Epithelial cell of esophagus (primary cell): ENCODE measurements around the gene C15orf61.

Experiments
- DNase-seq: peaks from one replicate; pipeline ENCODE4 v3.0.0; 2010; ENCODE audit warnings: low read depth
- H3K4me3 ChIP-seq: 2 replicates; pipeline ENCODE4 v1.5.1; 2011; ENCODE audit warnings: mild to moderate bottlenecking, low read length, control low read depth
- CTCF ChIP-seq: IDR thresholded peaks from 2 replicates; pipeline ENCODE4 v1.5.1; 2011; ENCODE audit warnings: low read depth, mild to moderate bottlenecking, low read length, control low read depth, inconsistent platforms; ENCODE audit not compliant: insufficient read depth; ENCODE audit errors: missing control alignments

C15orf61 gene

DNA sequence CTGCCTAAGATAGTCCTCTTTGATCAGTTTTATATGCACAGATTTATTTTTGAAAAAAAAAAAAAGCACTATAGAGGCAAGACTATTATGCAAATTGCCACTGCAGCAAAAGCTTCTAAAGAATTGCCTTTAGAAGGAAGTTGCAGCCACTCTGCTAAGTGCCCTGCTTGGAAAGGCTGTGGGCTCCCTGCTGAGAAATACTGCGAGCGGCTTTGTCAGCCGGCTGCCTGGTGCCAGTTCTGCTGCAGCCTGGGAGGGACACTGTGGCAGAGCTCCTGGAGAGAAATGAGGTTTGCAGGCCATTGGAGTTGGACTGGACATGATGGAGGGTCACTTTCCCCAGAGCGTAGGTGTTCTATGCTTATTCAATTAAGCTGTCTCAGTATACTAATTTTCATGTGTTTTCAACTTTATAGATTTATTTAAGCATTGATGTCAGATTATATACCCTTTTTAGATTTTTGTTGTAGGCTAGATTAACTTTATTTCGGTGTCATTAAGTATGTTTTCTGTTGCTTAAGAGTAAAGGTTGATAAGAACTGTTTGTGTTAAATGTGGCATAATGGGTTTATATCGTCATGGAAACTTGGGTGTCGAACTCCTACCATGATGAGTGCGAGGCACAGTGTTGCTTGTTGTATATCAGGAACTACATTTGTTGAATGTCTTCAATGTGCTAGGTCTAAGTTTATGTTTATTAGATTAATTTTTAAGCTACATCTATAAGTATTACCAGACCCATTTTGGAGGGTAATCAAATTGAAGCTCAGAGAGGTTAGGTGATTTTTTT lies 28.1 kb downstream of the C15orf61 start:
- TF ChIP-seq CTCF: no peak
- H3K4me3 ChIP-seq: no peak overlapping the region
- no peak for DNase-seq

DNA sequence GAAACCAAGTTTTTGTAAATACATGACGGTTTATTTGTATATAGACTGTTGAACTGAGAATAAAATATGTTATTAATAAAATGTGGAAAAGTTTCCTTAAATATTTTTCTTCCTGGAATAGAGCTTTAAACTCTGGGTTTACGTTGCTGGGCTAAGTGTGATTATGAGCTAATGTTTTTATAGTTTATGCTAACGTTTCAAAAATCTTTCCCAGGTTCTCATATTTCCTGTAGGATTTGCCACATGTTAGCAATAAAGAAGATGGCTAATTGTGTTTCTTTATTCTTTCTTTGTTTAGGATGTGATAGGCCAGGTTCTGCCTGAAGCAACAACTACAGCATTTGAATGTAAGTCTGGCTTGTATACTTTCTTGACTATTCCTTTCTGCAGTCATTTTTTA lies 28.8 kb downstream of the C15orf61 start:
- H3K4me3 ChIP-seq: no peak overlapping the region
- no peak for TF ChIP-seq CTCF
- DNase-seq: no peak

GRCh38 chr15:67550522-67550921 lies 29.6 kb downstream of the C15orf61 start:
- TF ChIP-seq CTCF: no peak
- DNase-seq: no peak
- no peak overlapping the region for H3K4me3 ChIP-seq

DNA sequence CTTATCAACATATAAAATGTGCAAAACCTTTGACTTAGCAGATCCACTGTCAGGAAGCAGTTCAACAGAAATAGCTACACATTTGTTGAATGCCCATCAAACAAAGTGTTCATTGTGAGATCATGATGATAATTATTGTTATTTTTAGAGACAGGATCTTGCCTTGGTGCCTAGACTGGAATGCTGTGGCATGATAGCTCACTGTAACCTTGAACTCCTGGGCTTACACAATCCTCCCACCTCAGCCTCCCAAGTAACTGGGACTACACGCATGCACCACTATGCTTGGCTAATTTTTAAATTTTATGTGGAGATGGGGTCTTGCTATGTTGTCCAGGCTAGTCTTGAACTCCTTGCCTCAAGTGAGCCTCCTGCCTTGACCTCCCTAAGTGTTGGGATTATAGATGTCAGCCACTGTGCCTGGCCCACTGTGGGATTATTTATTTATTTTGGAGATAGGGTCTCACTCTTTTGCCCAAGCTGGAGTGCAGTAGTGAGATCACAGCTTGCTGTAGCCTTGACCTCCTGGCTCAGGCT lies 30.3 kb downstream of the C15orf61 start:
- DNase-seq: no peak
- no peak for TF ChIP-seq CTCF
- H3K4me3 ChIP-seq: no peak overlapping the region

DNA sequence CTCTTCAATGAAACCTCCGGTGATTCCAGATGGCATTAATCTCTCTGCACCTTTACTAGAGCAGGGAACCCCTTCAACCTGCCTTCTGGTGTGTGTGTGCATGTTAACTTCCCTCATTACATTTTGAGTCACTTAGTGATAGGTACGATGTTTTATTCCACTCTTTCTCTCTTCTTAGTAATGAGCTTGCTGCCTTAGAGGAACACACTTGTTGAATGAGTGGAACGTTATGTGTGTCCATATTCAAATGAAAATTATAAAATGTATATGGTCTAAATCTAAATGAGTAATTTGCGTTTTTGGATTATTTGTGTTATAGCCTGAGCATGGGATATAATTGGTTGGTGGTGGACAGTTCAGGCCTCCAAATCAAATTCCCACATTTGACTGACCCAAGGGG lies 33.6 kb downstream of the C15orf61 start:
- TF ChIP-seq CTCF: no peak
- DNase-seq: no peak
- H3K4me3 ChIP-seq: no peak overlapping the region

DNA sequence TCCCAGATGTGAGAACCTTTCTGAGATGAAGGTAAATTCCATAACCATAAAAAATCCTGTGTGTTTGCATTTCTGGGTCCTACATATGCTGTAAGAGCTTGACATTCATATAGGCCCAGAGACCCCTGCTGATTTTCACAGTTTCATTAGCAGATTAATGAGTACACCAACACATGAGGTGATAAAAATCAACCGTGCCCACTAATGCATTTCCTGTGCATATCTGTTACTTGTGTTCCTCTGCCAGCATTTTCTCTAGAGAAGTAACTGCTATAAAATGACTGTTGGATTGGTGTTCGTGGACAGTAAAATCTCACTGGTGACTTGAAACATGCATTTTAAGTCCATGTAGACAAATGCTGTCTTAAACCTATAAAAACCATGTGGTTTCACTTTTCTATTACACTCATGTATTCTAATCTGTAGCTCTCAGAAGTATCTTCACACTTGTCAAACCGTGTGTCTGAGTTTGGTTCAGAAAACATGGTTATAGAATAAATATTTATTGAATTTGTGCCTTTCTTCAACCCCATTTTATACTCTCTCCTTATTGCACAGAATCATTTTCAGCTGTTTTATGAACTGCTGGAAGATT lies 36.1 kb downstream of the C15orf61 start:
- no peak for TF ChIP-seq CTCF
- DNase-seq: no peak
- no peak overlapping the region for H3K4me3 ChIP-seq

GRCh38 chr15:67558502-67558901 lies 37.6 kb downstream of the C15orf61 start:
- TF ChIP-seq CTCF: no peak
- DNase-seq: no peak

More at GRCh38 chr15:67558502-67558901, 37.6 kb downstream of the C15orf61 start:
- no peak overlapping the region for H3K4me3 ChIP-seq
